ENCODE results near the gene ABCD4.
"Not testable (repeated sequence)": the region's sequence is repeated elsewhere in the genome, so short reads cannot be mapped to it uniquely, and the experiment has no call there.

Gene ABCD4

GRCh38 chr14:74302634-74303569 is at the start of gene ABCD4:
ABCD4 (minus strand) TSS chr14:74302934; CDS start chr14:74302912, 22 bp downstream.
- peak; percentile 48 to 97 (median 89) for DNase-seq

GRCh38 chr14:74350928-74351323 is 48.2 kb upstream of the ABCD4 start:
- DNase-seq = no peak

- DNase-seq = no peak
Observed at GRCh38 chr14:74350211-74350927, 47.6 kb upstream of the ABCD4 start.

GRCh38 chr14:74349757-74350156 is 47.0 kb upstream of the ABCD4 start:
- no peak for DNase-seq

GRCh38 chr14:74348735-74349463 is 46.2 kb upstream of the ABCD4 start:
- DNase-seq = no peak

GRCh38 chr14:74348241-74348734 is 45.6 kb upstream of the ABCD4 start, which contains the start of gene VRTN:
VRTN (plus strand) TSS chr14:74348471; CDS start chr14:74356784, 8,313 bp downstream.
- no peak for DNase-seq

- no peak for DNase-seq
Observed at GRCh38 chr14:74347795-74348100, 45.0 kb upstream of the ABCD4 start.

GRCh38 chr14:74347097-74347794 is 44.5 kb upstream of the ABCD4 start:
- no peak for DNase-seq

GRCh38 chr14:74346341-74346740 is 43.6 kb upstream of the ABCD4 start:
- no peak for DNase-seq

GRCh38 chr14:74333909-74334308 is 31.2 kb upstream of the ABCD4 start:
- DNase-seq = no peak

GRCh38 chr14:74329950-74330552 is 27.3 kb upstream of the ABCD4 start:
- not testable (repeated sequence) for DNase-seq

GRCh38 chr14:74326369-74327152 is 23.8 kb upstream of the ABCD4 start:
- DNase-seq = no peak

GRCh38 chr14:74325446-74325845 is 22.7 kb upstream of the ABCD4 start:
- no peak for DNase-seq

- DNase-seq = peak in 1 of 56 donors; percentile 1
Observed at GRCh38 chr14:74324931-74325361, 22.2 kb upstream of the ABCD4 start.

- no peak for DNase-seq
Observed at GRCh38 chr14:74314576-74314975, 11.8 kb upstream of the ABCD4 start.

- no peak for DNase-seq
Observed at GRCh38 chr14:74313601-74314000, 10.9 kb upstream of the ABCD4 start.

GRCh38 chr14:74312161-74312560 is 9.4 kb upstream of the ABCD4 start:
- DNase-seq = no peak

- no peak for DNase-seq
Observed at GRCh38 chr14:74309125-74310022, 6.6 kb upstream of the ABCD4 start.

- DNase-seq = no peak
Observed at GRCh38 chr14:74308695-74309094, 6.0 kb upstream of the ABCD4 start.

Data from nucleus accumbens (tissue), 56 donors.